BE2C (cell line): ENCODE measurements around the gene AOX1.

Source experiments
- DNase-seq: peaks from one replicate; pipeline ENCODE4 v3.0.0-alpha.2; 2020
- H3K27me3 ChIP-seq: fragments of 250-450 bp; sonication (Bioruptor Pico); 2 replicates; pipeline ENCODE4 v1.5.1; 2020; ENCODE audit warnings: mild to moderate bottlenecking
- H3K36me3 ChIP-seq: fragments of 250-450 bp; sonication (Bioruptor Pico); 2 replicates; pipeline ENCODE4 v1.5.1; 2020; ENCODE audit warnings: mild to moderate bottlenecking
- H3K4me1 ChIP-seq: fragments of 250-450 bp; sonication (Bioruptor Pico); 2 replicates; pipeline ENCODE4 v1.5.1; 2020
- H3K4me3 ChIP-seq: 2 replicates; pipeline ENCODE4 v1.5.1; 2011; ENCODE audit warnings: low read depth, low read length
- H3K9me3 ChIP-seq: fragments of 250-450 bp; sonication (Bioruptor Pico); 2 replicates; pipeline ENCODE4 v1.5.1; 2020
- TF ChIP-seq, protein P1 (sequence below): IDR thresholded peaks from 2 replicates; pipeline ENCODE4 v1.5.1; 2012; ENCODE audit warnings: mild to moderate bottlenecking, low read depth, low read length

Gene AOX1

DNA sequence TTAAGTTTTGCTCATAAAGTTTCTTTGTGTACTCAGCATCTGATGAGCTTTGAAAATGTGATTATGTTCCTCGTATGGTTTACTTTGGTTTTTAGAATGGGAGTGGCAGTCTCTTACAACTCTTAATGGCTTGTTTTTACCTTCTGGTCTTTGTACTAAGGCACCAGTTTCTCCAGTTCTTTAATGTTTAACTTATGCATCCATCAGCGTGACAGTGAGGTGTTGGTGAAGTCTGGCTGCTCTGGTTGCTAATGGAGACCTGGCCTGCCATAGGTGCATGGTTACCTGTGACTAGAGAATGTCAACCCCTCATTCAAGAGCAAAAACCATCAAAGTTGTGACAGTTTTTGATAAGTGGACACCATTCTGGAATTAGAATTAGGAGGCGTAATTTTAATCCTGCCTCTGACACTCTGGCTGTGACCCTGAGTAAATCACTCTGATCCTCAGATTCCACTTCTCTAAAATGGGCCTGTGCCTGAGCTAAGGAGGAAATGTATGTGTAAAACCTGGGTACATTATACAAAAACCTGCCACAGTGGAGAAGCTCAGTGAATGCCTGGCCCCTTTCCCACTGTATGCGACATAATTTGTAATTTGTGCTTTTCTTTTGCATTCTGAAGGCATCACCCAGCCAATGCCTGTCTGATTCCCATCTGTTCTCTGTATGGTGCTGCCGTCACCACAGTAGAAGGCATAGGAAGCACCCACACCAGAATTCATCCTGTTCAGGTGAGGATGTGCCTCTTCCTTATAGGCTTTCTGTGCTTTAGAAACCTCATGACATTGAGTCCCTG, 11.2 kb downstream of the AOX1 start:
- no peaks in the 10 kb centered on the region for H3K9me3 ChIP-seq
- TF ChIP-seq, protein P1, sequence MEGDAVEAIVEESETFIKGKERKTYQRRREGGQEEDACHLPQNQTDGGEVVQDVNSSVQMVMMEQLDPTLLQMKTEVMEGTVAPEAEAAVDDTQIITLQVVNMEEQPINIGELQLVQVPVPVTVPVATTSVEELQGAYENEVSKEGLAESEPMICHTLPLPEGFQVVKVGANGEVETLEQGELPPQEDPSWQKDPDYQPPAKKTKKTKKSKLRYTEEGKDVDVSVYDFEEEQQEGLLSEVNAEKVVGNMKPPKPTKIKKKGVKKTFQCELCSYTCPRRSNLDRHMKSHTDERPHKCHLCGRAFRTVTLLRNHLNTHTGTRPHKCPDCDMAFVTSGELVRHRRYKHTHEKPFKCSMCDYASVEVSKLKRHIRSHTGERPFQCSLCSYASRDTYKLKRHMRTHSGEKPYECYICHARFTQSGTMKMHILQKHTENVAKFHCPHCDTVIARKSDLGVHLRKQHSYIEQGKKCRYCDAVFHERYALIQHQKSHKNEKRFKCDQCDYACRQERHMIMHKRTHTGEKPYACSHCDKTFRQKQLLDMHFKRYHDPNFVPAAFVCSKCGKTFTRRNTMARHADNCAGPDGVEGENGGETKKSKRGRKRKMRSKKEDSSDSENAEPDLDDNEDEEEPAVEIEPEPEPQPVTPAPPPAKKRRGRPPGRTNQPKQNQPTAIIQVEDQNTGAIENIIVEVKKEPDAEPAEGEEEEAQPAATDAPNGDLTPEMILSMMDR, result no peak
- DNase-seq, result no peak
- H3K4me1 ChIP-seq, result peaks cover 3% of the 10 kb centered on the region; the same call in 1 of the 2 replicates
- no peaks in the 10 kb centered on the region for H3K36me3 ChIP-seq
- no peak overlapping the region for H3K4me3 ChIP-seq
- no peaks in the 10 kb centered on the region for H3K27me3 ChIP-seq

DNA sequence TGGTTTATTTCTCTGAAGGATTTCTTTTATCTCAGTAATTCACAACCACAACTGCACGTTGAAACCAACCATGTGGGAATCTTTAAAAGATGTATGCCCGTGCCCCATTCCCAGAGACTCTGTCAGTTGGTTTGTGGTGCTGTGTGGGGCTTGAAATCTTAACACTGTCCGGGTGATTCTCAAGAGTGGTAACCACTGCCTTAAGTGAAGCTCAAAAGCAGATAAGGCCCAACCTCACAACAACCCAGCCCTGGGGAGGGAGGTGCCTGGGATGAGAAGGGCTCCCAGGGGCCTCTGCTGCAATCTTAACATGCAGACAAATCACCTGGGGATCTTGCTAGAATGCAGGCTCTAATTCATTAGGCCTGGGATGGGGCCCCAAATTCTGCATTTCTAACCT, 13.4 kb downstream of the AOX1 start:
- no peaks in the 10 kb centered on the region for H3K9me3 ChIP-seq
- no peak overlapping the region for H3K4me3 ChIP-seq
- no peaks in the 10 kb centered on the region for H3K36me3 ChIP-seq
- DNase-seq, result no peak
- H3K4me1 ChIP-seq, result peaks cover 3% of the 10 kb centered on the region; the same call in 1 of the 2 replicates
- TF ChIP-seq, protein P1, result no peak
- H3K27me3 ChIP-seq, result no peaks in the 10 kb centered on the region

DNA sequence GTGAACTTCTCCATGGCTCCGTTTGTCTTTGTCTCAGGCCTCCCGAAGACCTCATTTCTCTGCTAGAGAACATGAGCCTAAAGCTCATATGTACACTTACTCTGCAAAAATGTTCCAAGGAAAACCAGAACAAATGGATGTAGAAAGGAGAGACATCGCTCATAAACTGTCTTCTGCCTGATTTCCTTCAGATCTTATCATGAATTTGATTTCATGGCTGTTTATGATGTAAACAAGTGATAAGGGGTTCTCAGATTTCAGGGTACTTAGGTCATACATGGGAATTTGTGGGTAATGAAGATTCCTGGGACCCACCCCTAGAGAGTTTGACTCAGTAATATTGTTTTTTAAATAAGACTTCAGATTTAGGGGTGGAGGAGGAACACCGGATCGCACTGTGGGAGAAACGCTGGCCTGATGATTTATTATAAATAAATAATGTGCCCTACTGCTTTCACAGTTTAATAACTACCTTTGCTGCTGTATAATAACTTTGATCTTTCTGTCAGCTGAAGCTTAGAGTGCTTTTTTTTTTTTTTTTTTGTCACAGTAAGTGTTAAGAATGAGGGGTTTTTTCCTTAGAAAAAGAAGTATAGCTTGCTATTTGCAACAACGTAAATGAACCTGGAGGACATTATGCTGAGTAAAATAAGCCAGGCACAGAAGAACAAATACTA, 14.9 kb downstream of the AOX1 start:
- no peaks in the 10 kb centered on the region for H3K9me3 ChIP-seq
- H3K36me3 ChIP-seq, result no peaks in the 10 kb centered on the region
- DNase-seq, result no peak
- no peaks in the 10 kb centered on the region for H3K27me3 ChIP-seq
- TF ChIP-seq, protein P1, result no peak
- H3K4me1 ChIP-seq, result peaks cover 3% of the 10 kb centered on the region; the same call in 1 of the 2 replicates
- no peak overlapping the region for H3K4me3 ChIP-seq

DNA sequence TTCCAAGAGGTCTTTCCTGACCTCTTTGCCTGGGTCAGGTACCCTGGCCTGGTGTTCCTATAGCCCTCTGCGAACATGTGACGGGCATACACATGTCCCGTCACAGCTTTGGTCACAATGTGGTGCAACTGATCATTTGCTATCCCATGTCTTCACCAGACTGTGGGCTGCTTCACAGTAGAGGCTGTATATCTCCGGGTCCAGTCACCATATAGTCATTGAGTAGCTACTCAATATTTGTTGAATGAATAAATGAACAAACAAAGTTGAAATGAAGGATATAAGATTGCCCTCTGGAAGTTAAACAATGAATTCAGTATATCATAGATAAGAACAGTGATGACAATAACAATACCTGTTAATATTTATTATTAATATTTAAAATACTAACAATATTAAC, 16.8 kb downstream of the AOX1 start:
- H3K9me3 ChIP-seq, result no peaks in the 10 kb centered on the region
- H3K36me3 ChIP-seq, result no peaks in the 10 kb centered on the region
- no peaks in the 10 kb centered on the region for H3K4me1 ChIP-seq
- H3K4me3 ChIP-seq, result no peak overlapping the region
- TF ChIP-seq, protein P1, result no peak
- no peak for DNase-seq
- no peaks in the 10 kb centered on the region for H3K27me3 ChIP-seq

DNA sequence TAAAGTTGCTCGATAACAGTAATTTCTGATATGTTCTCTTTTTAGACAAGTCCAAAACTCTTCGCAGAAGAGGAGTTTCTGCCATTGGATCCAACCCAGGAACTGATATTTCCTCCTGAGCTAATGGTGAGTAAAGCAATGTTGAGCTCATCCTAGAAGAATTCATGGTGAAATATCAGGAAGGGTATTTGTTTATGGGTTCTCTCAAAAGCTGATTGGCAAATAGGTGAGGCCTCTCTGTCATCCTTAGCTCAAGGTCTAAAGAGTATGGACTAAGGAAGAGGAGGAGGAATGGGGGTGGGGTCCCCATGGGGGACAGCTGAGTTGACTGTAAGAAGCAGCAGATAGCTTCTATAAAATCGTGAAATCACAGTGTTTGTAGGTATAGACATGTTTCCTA, 18.2 kb downstream of the AOX1 start:
- Histone ChIP-seq H3K36me3 (no peaks in the 10 kb centered on the region), H3K4me3 (no peak overlapping the region), H3K27me3 (no peaks in the 10 kb centered on the region), H3K4me1 (no peaks in the 10 kb centered on the region), H3K9me3 (no peaks in the 10 kb centered on the region)
- TF ChIP-seq, protein P1, result no peak
- DNase-seq, result no peak
